H1 (cell line): Measurements from ENCODE around the gene CD81.

Experiments used
- CTCF ChIP-seq, 3 experiments: IDR thresholded peaks; 1 replicate in 2 of 3; 2 replicates in 1 of 3; pipeline versions ENCODE4 v1.5.1 to v1.6.1; 2011; ENCODE audit warnings: low read length in 3 of 3, mild to moderate bottlenecking in 3 of 3, inconsistent platforms in 2 of 3, low read depth in 1 of 3, moderate library complexity in 1 of 3; ENCODE audit not compliant: insufficient read depth in 1 of 3; ENCODE audit errors: control extremely low read depth in 1 of 3
- EP300 ChIP-seq, 2 experiments: IDR thresholded peaks; 1 replicate in 1 of 2; 2 replicates in 1 of 2; pipeline ENCODE4 v1.6.1; 2011 to 2012; ENCODE audit warnings: low read depth in 2 of 2, low read length in 2 of 2, mild to moderate bottlenecking in 2 of 2, borderline replicate concordance in 1 of 2, inconsistent platforms in 1 of 2, moderate library complexity in 1 of 2
- EZH2 ChIP-seq: fragments of 200-600 bp; sonication (generic); IDR thresholded peaks from 2 replicates; pipeline ENCODE4 v1.7.1; 2012; ENCODE audit warnings: low read depth, mild to moderate bottlenecking, moderate library complexity, low read length, inconsistent platforms; ENCODE audit not compliant: severe bottlenecking
- JUN ChIP-seq: IDR thresholded peaks from 2 replicates; pipeline ENCODE4 v1.6.1; 2011; ENCODE audit warnings: low read depth, mild to moderate bottlenecking, improper control_type of control experiment, low read length
- POLR2A ChIP-seq, 2 experiments: IDR thresholded peaks; 1 replicate in 1 of 2; 2 replicates in 1 of 2; pipeline ENCODE4 v1.6.1; 2011; ENCODE audit warnings: low read depth in 2 of 2, low read length in 2 of 2, mild to moderate bottlenecking in 2 of 2; ENCODE audit errors: control extremely low read depth in 1 of 2
- RAD21 ChIP-seq, 2 experiments: IDR thresholded peaks in 1 of 2; conservative IDR thresholded peaks in 1 of 2; 2 replicates each; pipeline ENCODE4 v1.6.1; 2011; ENCODE audit warnings: low read depth in 2 of 2, low read length in 2 of 2, improper control_type of control experiment in 1 of 2, inconsistent platforms in 1 of 2, mild to moderate bottlenecking in 1 of 2, moderate library complexity in 1 of 2
- RXRA ChIP-seq: IDR thresholded peaks from 2 replicates; pipeline ENCODE4 v1.6.1; 2011; ENCODE audit warnings: low read depth, mild to moderate bottlenecking, low read length, moderate library complexity; ENCODE audit not compliant: insufficient read depth
- SIN3A ChIP-seq, 2 experiments: IDR thresholded peaks in 1 of 2; conservative IDR thresholded peaks in 1 of 2; 2 replicates each; pipeline ENCODE4 v1.6.1; 2011 to 2012; ENCODE audit warnings: low read length in 2 of 2, improper control_type of control experiment in 1 of 2, low read depth in 1 of 2, mild to moderate bottlenecking in 1 of 2
- SIX5 ChIP-seq: IDR thresholded peaks from 2 replicates; pipeline ENCODE4 v1.6.1; 2011; ENCODE audit warnings: mild to moderate bottlenecking, low read depth, low read length
- TAF1 ChIP-seq: IDR thresholded peaks from 2 replicates; pipeline ENCODE4 v1.6.1; 2011; ENCODE audit warnings: mild to moderate bottlenecking, low read depth, low read length
- YY1 ChIP-seq: IDR thresholded peaks from 2 replicates; pipeline ENCODE4 v1.6.1; 2011; ENCODE audit warnings: low read depth, mild to moderate bottlenecking, low read length
- ZNF274 ChIP-seq: IDR thresholded peaks from 2 replicates; pipeline ENCODE4 v1.7.0; 2012; ENCODE audit warnings: low read length, borderline replicate concordance; ENCODE audit errors: extremely low read depth

- TF ChIP-seq EP300 (IDR thresholded peaks at IDR 0.05; ENCODE audit: borderline replicate concordance in 1 of 2, low read depth in 2 of 2, low read length in 2 of 2) (no peak), CTCF (IDR thresholded peaks at IDR 0.05; ENCODE audit: control extremely low read depth in 1 of 3, insufficient read depth in 1 of 3, low read depth in 1 of 3, low read length in 3 of 3) (no peak), RAD21 (IDR thresholded peaks at IDR 0.05 in 1 of 2, conservative IDR thresholded peaks at IDR 0.05 in 1 of 2; ENCODE audit: low read depth in 2 of 2, low read length in 2 of 2) (no peak), ZNF274 (no peak), JUN (no peak), SIN3A (conservative IDR thresholded peaks at IDR 0.05 in 1 of 2, IDR thresholded peaks at IDR 0.05 in 1 of 2; ENCODE audit: low read depth in 1 of 2, low read length in 2 of 2) (no peak), EZH2 (no peak), POLR2A (IDR thresholded peaks at IDR 0.05; ENCODE audit: control extremely low read depth in 1 of 2, low read depth in 2 of 2, low read length in 2 of 2) (no peak), RXRA (no peak), TAF1 (no peak), SIX5 (no peak), YY1 (no peak)
Measured at GRCh38 chr11:2362414-2362813, 14.7 kb upstream of the CD81 start.
